Measurements from ENCODE around the gene KCNQ1.

DNA sequence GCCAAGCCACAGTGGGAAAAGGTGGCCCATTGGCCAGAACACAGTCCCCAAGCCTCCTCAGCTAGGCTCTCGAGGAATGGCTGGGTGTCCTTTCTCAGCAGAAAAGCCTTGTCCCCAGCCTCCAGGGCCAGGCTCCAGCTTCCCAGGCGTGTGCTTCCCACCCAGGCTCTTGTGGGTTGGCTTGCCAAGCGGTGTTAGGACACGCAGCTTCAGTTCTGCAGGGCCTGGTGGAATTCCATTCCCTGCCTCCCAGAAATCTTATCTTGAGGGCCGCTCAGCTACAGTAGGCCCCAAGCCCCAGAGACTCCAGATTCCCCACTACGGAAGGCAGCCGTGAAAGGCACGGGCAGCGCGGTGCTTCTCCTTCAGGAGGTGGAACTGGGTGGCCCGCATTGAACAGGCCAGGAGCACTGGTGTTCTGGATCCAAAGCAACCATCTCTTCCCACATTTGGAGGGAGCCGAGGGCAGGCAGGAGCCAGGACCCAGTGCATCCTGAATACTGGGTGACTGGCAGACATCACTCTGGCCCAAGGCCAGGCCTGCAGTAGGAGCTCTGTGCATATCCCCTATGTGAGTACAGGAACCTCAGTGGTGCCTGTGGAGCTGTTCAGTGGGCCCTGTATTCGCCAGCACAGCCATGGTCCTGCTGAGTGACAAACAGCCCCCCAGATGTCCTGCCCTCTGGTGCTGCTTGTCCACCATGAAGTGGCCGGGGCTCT is 271.7 kb downstream of the KCNQ1 start:
- TF ChIP-seq POLR2A (IDR thresholded peaks at IDR 0.05; ENCODE audit: low read length) (no peak), GATA1 (IDR thresholded peaks at IDR 0.05; ENCODE audit: low read depth, low read length) (no peak)
